Measurements from ENCODE around the gene ATP6V0E1.
"Not testable (repeated sequence)": the region's sequence is repeated elsewhere in the genome, so short reads cannot be mapped to it uniquely, and the experiment has no call there.

ATP6V0E1 gene

GRCh38 chr5:173015192-173015591, 31.6 kb downstream of the ATP6V0E1 start:
- Histone ChIP-seq H3K4me3 (ENCODE audit: insufficient read depth, low read depth, low read length) (no peak overlapping the region), H3K9me3 (ENCODE audit: control insufficient read depth, low read length) (no peaks in the 10 kb centered on the region), H3K4me1 (ENCODE audit: control insufficient read depth, insufficient read depth, low read length) (peaks cover 10% of the 10 kb centered on the region), H3K27ac (ENCODE audit: insufficient read depth, low read depth, low read length, poor library complexity, severe bottlenecking) (no peak overlapping the region), H3K27me3 (ENCODE audit: control insufficient read depth, insufficient read depth, low read length, poor library complexity, severe bottlenecking) (no peaks in the 10 kb centered on the region), H3K36me3 (ENCODE audit: control insufficient read depth, insufficient read depth, low read length) (peaks cover 4% of the 10 kb centered on the region)
- WGBS, 2 experiments, result 77 to 84% methylated on average over 2 of the region's 2 CpGs

DNA sequence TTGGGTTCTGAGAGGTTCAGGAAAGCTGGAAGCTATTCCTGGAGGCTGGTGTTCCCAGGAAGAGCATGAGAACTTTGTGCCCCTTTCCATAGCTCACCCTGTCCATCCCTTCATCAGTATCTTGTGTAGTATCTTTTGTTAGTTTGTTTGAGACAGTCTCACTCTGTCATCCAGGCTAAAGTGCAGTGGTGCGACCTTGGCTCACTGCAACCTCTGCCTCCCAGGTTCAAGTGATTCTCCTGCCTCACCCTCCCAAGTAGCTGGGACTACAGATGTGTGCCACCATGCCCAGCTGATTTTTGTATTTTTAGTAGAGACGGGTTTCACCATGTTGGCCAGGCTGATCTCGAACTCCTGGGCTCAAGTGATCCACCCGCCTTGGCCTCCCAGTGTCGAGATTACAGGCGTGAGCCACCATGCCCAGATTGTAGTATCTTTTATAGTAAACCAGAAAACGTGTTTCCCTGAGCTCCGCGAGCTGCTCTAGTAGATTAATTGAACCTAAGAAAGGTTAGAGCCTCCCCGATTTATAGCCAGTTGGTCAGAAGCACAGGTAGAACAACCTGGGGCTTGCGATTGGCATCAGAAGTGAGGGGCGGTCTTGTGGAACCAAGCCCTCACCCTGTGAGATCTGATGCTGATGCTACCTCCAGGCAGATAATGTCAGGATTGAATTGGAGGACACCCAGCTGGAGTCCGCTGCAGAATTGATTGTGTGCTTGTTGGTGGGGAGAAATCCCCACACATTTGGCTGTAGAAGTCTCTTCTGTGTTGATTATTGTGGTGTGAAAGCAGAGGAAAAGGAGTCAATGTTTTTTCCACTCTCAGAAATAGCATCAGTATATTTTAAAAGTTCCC, 32.3 kb downstream of the ATP6V0E1 start:
- Histone ChIP-seq H3K27ac (ENCODE audit: insufficient read depth, low read depth, low read length, poor library complexity, severe bottlenecking) (no peak overlapping the region), H3K36me3 (ENCODE audit: control insufficient read depth, insufficient read depth, low read length) (peaks cover 4% of the 10 kb centered on the region), H3K4me1 (ENCODE audit: control insufficient read depth, insufficient read depth, low read length) (peaks cover 10% of the 10 kb centered on the region), H3K9me3 (ENCODE audit: control insufficient read depth, low read length) (no peaks in the 10 kb centered on the region), H3K27me3 (ENCODE audit: control insufficient read depth, insufficient read depth, low read length, poor library complexity, severe bottlenecking) (no peaks in the 10 kb centered on the region), H3K4me3 (ENCODE audit: insufficient read depth, low read depth, low read length) (no peak overlapping the region)
- 91% methylated on average over 13 of the region's 13 CpGs for WGBS, 2 experiments

DNA sequence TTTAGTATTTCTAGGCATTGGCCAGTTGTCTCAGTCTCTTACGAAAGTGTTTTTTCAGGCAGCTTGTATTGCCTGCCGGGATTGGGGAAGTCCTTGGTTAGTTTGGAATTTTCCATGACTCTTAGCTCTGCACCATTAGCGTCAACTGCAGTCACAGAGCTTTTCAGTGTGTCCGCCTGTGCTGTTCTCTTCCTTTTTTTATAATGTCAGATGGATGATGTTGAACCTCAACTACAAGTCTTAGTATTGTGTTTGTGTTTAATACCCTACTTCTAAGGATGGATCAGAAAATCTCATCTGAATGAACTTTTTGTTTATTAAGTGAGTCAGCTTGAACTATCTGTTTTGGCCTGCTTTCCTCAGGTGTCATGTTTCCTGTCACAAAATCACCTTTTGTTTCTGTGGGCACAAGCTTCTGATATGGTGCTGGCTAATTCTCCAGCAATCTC, 33.1 kb downstream of the ATP6V0E1 start:
- WGBS, 2 experiments, result 75 to 83% methylated on average over 4 of the region's 4 CpGs

GRCh38 chr5:173017087-173017486, 33.5 kb downstream of the ATP6V0E1 start:
- H3K36me3 ChIP-seq (ENCODE audit: control insufficient read depth, insufficient read depth, low read length); H3K27me3 ChIP-seq (ENCODE audit: control insufficient read depth, insufficient read depth, low read length, poor library complexity, severe bottlenecking); H3K9me3 ChIP-seq (ENCODE audit: control insufficient read depth, low read length); H3K27ac ChIP-seq (ENCODE audit: insufficient read depth, low read depth, low read length, poor library complexity, severe bottlenecking); H3K4me3 ChIP-seq (ENCODE audit: insufficient read depth, low read depth, low read length): not testable (repeated sequence)
- peaks cover 10% of the 10 kb centered on the region for H3K4me1 ChIP-seq (ENCODE audit: control insufficient read depth, insufficient read depth, low read length)
- 95 to 96% methylated on average over 15 of the region's 15 CpGs for WGBS, 2 experiments

More for the DNA sequence above, 33.1 kb downstream of the ATP6V0E1 start:
- Histone ChIP-seq H3K9me3 (ENCODE audit: control insufficient read depth, low read length) (no peaks in the 10 kb centered on the region), H3K27me3 (ENCODE audit: control insufficient read depth, insufficient read depth, low read length, poor library complexity, severe bottlenecking) (no peaks in the 10 kb centered on the region), H3K36me3 (ENCODE audit: control insufficient read depth, insufficient read depth, low read length) (peaks cover 4% of the 10 kb centered on the region), H3K27ac (ENCODE audit: insufficient read depth, low read depth, low read length, poor library complexity, severe bottlenecking) (peak overlapping the region; percentile 9), H3K4me3 (ENCODE audit: insufficient read depth, low read depth, low read length) (no peak overlapping the region), H3K4me1 (ENCODE audit: control insufficient read depth, insufficient read depth, low read length) (peaks cover 10% of the 10 kb centered on the region)

- Histone ChIP-seq H3K9me3 (ENCODE audit: control insufficient read depth, low read length) (no peaks in the 10 kb centered on the region), H3K4me3 (ENCODE audit: insufficient read depth, low read depth, low read length) (no peak overlapping the region), H3K27ac (ENCODE audit: insufficient read depth, low read depth, low read length, poor library complexity, severe bottlenecking) (no peak overlapping the region), H3K27me3 (ENCODE audit: control insufficient read depth, insufficient read depth, low read length, poor library complexity, severe bottlenecking) (no peaks in the 10 kb centered on the region), H3K36me3 (ENCODE audit: control insufficient read depth, insufficient read depth, low read length) (peaks cover 4% of the 10 kb centered on the region), H3K4me1 (ENCODE audit: control insufficient read depth, insufficient read depth, low read length) (peaks cover 10% of the 10 kb centered on the region)
- WGBS, 2 experiments, result 94 to 99% methylated on average over 4 of the region's 4 CpGs
Measured at GRCh38 chr5:173018358-173018757, 34.8 kb downstream of the ATP6V0E1 start.

- no peak overlapping the region for H3K27ac ChIP-seq (ENCODE audit: insufficient read depth, low read depth, low read length, poor library complexity, severe bottlenecking)
- no peaks in the 10 kb centered on the region for H3K27me3 ChIP-seq (ENCODE audit: control insufficient read depth, insufficient read depth, low read length, poor library complexity, severe bottlenecking)
- H3K4me1 ChIP-seq (ENCODE audit: control insufficient read depth, insufficient read depth, low read length), result peaks cover 10% of the 10 kb centered on the region
- H3K4me3 ChIP-seq (ENCODE audit: insufficient read depth, low read depth, low read length), result no peak overlapping the region
- peaks cover 4% of the 10 kb centered on the region for H3K36me3 ChIP-seq (ENCODE audit: control insufficient read depth, insufficient read depth, low read length)
- WGBS, 2 experiments, result 95% methylated on average over 5 of the region's 5 CpGs
- no peaks in the 10 kb centered on the region for H3K9me3 ChIP-seq (ENCODE audit: control insufficient read depth, low read length)
Measured at GRCh38 chr5:173020154-173020581, 36.6 kb downstream of the ATP6V0E1 start.

DNA sequence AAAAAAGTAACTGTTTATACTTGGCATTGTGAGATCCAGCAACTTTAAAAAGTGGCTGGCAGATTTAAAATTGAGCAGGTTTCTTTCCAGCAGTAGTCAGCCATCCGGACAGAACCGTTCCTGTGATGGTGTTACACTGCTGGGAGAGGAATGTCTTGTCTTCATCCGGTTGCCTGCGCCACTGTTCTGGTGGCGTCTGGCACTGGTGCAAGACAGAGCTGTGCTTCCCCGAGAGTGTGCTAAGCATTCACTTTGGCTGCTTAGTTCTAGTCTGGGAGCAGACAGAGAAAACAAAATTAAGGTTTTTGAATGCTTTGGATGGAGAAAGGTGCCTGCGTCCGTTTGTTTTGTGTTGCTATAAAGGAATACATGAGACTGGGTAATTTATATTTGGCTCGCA, 37.1 kb downstream of the ATP6V0E1 start:
- H3K4me1 ChIP-seq (ENCODE audit: control insufficient read depth, insufficient read depth, low read length), result peaks cover 10% of the 10 kb centered on the region
- no peaks in the 10 kb centered on the region for H3K27me3 ChIP-seq (ENCODE audit: control insufficient read depth, insufficient read depth, low read length, poor library complexity, severe bottlenecking)
- H3K9me3 ChIP-seq (ENCODE audit: control insufficient read depth, low read length), result no peaks in the 10 kb centered on the region
- WGBS, 2 experiments, result 95% methylated on average over 9 of the region's 9 CpGs
- no peak overlapping the region for H3K4me3 ChIP-seq (ENCODE audit: insufficient read depth, low read depth, low read length)
- H3K27ac ChIP-seq (ENCODE audit: insufficient read depth, low read depth, low read length, poor library complexity, severe bottlenecking), result no peak overlapping the region
- H3K36me3 ChIP-seq (ENCODE audit: control insufficient read depth, insufficient read depth, low read length), result peaks cover 4% of the 10 kb centered on the region

GRCh38 chr5:173025651-173026050, 42.1 kb downstream of the ATP6V0E1 start:
- WGBS, 2 experiments, result 96% methylated on average over 6 of the region's 6 CpGs
- Histone ChIP-seq H3K36me3 (ENCODE audit: control insufficient read depth, insufficient read depth, low read length) (no peaks in the 10 kb centered on the region), H3K27ac (ENCODE audit: insufficient read depth, low read depth, low read length, poor library complexity, severe bottlenecking) (no peak overlapping the region)

GRCh38 chr5:173027905-173028304, 44.3 kb downstream of the ATP6V0E1 start:
- Histone ChIP-seq H3K4me3 (ENCODE audit: insufficient read depth, low read depth, low read length) (no peak overlapping the region), H3K27me3 (ENCODE audit: control insufficient read depth, insufficient read depth, low read length, poor library complexity, severe bottlenecking) (no peaks in the 10 kb centered on the region), H3K27ac (ENCODE audit: insufficient read depth, low read depth, low read length, poor library complexity, severe bottlenecking) (no peak overlapping the region), H3K36me3 (ENCODE audit: control insufficient read depth, insufficient read depth, low read length) (no peaks in the 10 kb centered on the region), H3K9me3 (ENCODE audit: control insufficient read depth, low read length) (no peaks in the 10 kb centered on the region), H3K4me1 (ENCODE audit: control insufficient read depth, insufficient read depth, low read length) (no peaks in the 10 kb centered on the region)
- WGBS, 2 experiments, result 93 to 94% methylated on average over 7 of the region's 7 CpGs

More at GRCh38 chr5:173025651-173026050, 42.1 kb downstream of the ATP6V0E1 start:
- Histone ChIP-seq H3K4me1 (ENCODE audit: control insufficient read depth, insufficient read depth, low read length) (no peaks in the 10 kb centered on the region), H3K9me3 (ENCODE audit: control insufficient read depth, low read length) (no peaks in the 10 kb centered on the region), H3K4me3 (ENCODE audit: insufficient read depth, low read depth, low read length) (no peak overlapping the region), H3K27me3 (ENCODE audit: control insufficient read depth, insufficient read depth, low read length, poor library complexity, severe bottlenecking) (no peaks in the 10 kb centered on the region)

DNA sequence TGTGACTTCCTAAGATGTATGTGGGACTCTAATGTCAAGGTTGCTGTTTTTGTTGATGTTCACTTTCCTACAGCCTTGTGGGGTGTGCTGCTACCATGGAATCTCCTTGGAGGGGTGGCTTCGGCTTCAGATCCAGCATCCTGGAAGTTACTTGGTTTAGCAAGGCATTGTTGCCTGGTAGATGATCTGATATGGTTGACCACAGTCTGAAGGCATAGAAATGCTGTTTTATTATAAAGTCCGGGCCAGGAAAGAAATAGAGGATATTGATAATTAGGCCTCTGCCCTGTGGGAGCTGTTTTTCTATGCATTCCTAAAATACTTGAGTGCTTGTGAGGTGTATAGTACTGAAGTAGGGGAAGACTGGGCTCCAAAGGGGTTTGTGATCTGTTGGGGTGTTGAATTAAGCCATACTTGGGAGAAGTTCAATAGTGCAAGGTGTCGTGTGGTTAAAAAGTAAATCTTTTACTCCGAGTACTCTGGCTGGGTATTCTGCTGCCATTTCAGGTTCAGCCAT, 45.3 kb downstream of the ATP6V0E1 start:
- 94 to 97% methylated on average over 4 of the region's 4 CpGs for WGBS, 2 experiments
- Histone ChIP-seq H3K9me3 (ENCODE audit: control insufficient read depth, low read length) (no peaks in the 10 kb centered on the region), H3K27ac (ENCODE audit: insufficient read depth, low read depth, low read length, poor library complexity, severe bottlenecking) (no peak overlapping the region), H3K36me3 (ENCODE audit: control insufficient read depth, insufficient read depth, low read length) (no peaks in the 10 kb centered on the region), H3K27me3 (ENCODE audit: control insufficient read depth, insufficient read depth, low read length, poor library complexity, severe bottlenecking) (no peaks in the 10 kb centered on the region), H3K4me3 (ENCODE audit: insufficient read depth, low read depth, low read length) (no peak overlapping the region), H3K4me1 (ENCODE audit: control insufficient read depth, insufficient read depth, low read length) (no peaks in the 10 kb centered on the region)
